NCI-H2029 (cell line): Measurements from ENCODE around the gene TRAPPC8.

Experiments
- DNase-seq: peaks from one replicate; lab custom pipeline; 2025; lab: John Stamatoyannopoulos, UW

TRAPPC8 gene

GRCh38 chr18:31791817-31792579 is 150.9 kb downstream of the TRAPPC8 start:
- no peak for DNase-seq

- DNase-seq, result no peak
Measured at GRCh38 chr18:31789409-31789808, 153.5 kb downstream of the TRAPPC8 start.

GRCh38 chr18:31783059-31783458 is 159.9 kb downstream of the TRAPPC8 start:
- no peak for DNase-seq
